T-helper 22 cell (primary cell): ENCODE results near the gene PIGP.
"Not testable (repeated sequence)": the region's sequence is repeated elsewhere in the genome, so short reads cannot be mapped to it uniquely, and the experiment has no call there.

Experiments used
- DNase-seq: peaks from one replicate; pipeline ENCODE4 v3.0.0-alpha.2; 2020; ENCODE audit warnings: low read depth

The PIGP gene

DNA sequence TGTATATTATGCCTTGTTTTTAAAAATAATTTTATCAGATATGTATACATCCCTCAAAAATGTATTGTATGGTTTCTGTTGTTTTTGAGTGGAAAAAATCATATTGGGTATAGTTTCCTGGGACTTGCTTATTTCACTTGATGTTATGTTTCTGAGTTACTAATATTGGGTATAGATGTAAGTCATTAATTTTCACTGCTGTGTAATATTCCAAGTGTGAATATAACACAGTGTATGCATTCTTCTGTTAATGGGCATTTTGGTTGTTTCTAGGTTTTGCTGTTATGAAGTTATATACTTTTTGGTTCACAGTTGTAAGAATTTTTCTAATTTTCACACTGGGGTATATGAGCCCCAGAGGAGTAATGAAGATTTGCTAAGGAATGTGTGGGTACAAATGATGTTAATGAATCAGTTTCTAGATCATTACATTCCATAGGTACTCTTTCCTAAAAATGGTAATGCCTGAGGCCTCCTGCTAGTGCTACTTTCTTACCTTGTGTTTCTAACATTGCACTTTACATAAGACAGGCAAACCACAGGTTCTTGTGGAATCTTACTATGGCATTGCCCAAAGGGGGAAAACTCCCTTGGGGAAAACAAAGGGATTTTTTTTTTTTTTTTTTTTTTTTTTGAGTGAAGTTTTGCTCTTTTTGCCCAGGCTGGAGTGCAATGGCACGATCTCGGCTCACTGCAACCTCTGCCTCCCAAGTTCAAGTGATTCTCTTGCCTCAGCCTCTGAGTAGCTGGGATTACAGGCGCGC, 3.4 kb upstream of the PIGP start:
- DNase-seq: no peak

DNA sequence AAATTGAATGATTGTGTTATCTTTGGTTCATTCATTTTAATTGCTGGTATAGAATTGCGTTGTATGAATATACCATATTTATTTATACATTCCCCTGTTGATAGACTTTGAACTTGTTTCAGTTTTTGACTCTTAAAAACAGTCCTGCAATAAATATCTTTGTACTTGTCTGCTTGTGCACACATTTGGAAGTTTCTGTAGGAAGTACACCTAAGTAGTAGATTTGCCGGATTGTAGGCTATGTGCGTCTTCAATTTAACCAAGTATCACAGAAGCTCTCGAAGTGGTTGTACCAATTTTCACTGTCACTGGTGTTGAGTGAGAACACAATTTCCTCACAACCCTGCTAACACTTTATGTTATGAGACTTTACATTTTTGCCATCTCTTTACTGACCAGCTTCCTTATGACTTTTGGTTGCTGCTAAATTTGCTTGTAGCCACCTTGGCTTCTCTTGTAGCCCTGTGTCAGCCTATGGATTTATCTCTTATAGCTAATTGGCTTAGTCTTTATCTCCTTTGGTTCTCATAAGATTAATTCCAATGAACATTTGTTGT, 2.4 kb upstream of the PIGP start:
- DNase-seq: no peak

DNA sequence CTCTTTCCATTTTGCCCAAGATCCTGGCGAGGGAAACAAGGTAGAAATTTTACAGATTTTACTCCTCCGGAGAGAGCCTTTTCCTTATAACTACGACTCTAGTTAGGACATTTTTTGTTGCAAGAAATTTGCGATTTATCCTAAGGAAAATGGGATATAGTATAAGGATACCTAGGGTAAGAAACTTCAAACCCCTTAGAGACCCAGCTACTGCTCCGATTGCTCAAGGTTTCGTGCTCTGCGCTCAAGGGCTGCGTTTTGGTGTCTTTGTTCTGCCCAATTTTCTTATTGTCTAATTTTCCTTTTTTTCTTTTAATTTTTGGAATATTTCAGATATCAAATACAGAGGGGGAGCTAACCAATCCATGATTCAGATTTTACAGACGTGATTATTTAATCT, 1.7 kb upstream of the PIGP start:
- no peak for DNase-seq

DNA sequence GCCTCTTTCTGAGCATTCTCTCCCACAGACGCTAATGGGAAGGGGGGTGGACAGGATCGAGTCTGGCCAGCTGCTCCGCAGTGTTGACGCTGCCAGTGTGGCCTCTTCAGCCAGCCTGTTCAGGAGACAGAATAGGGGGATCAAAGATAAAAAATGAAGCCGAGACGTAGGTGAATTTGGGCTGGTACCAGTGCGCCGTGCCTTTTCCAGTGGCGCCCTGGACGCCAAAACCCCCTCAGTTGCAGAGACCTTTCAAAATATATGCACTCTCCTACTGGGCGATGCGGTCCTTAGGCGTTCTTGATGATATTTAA, 1.3 kb upstream of the PIGP start:
- DNase-seq: no peak

DNA sequence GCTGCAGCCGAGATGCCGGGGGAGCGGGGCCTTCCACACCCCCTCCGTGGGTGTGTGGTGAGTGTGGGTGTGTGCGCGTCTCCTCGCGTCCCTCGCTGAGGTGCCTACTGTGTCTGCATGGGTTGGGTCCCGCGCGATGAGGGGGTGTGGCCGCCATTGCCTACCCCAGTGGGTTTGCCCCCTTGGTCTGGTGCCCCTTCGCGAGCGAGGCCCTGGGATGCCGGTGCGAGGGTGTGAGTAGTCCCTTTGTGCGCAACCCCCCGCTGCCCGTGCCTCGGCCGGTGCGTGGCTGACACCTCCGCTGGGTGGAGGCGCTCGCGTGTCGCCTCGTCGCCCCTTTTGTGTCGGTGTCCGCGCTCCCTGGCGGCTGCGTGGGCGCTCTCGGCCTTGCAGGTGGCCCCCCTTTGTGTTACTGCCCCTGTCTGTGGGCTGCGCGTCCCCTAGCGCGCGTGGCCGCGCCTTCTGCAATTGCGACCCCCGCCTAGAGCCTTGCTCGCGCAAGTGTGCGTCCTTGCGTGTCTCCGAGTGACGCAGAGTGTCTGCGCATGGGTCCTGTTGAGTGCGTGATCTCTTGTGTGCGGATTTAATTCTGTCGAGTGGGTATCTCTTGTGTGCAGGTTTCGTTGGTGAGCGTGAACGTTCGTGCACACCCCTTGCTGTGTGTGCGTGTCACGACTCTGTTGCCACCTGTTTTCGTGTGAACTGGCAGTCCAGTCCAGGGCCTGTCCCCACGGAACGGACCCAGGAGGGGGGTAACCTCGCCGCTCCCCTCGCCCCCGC, 736 bp upstream of the PIGP start:
- no peak for DNase-seq

DNA sequence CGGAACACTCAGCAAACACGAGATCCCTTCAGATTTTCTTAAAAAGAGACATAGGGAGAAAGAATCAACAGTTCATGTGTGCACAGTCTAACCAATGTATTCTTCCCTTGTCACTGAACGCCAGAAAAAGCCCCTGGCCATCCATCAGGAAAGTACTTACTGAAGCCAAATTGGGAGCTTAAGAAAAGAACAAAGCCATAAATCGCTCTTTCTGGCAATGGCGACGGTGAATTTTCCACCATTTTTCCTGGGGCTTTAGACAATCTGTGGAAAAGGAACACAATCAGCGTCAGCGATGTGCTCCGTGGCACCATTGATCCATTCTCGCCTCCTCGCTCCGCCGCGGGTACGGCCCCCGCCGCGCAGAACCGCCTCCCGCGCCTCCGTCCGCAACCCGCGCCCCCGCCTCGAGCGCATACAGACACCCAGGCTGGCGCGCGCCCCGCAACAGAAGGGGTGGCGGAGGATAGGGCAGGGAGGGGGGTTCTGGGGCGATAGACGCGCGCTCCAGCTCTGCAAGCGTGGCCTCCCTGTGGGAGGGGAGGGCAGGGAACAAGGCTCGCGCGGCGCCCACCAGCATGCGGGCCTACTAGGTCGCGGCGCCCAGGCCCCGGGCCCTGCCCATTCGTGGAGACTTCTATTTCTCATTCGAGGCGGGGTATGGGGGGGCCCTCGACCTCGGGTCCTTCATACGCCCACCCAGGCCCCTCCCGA, 440 bp downstream of the PIGP start:
- peak; percentile 64 for DNase-seq

DNA sequence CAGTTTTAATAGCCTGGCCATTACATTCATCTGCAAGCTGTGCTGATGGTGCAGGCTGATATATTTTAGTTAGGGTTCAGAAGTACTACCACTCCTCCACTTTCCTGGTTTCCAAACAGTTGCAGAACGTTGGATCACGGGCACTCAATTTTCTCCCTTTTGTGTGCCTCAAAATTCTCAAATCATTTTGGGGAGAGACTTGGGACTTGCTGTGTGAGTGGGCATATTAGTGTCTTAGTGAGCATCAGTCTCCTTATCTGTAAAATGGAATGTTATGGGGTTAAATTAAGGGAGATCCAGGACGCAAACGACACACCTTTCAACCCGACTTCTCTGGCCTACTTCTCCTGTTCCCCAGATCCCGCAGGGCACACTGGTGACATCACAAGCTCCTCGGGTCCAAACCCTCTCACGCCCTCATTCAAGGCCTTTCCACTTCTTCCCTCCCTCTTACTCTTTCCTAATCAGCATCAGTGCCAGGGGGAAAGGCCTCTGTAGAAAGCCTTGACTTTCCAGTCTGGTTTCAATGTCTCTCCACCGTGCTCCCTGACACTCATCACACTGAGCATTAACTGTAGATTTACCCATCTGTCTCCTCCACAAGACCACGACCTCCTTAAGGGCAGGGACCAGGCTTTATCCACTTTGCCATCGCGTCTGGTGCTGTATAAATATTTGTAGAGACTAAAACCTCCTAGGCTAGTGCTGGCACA, 1.2 kb downstream of the PIGP start:
- DNase-seq: no peak

DNA sequence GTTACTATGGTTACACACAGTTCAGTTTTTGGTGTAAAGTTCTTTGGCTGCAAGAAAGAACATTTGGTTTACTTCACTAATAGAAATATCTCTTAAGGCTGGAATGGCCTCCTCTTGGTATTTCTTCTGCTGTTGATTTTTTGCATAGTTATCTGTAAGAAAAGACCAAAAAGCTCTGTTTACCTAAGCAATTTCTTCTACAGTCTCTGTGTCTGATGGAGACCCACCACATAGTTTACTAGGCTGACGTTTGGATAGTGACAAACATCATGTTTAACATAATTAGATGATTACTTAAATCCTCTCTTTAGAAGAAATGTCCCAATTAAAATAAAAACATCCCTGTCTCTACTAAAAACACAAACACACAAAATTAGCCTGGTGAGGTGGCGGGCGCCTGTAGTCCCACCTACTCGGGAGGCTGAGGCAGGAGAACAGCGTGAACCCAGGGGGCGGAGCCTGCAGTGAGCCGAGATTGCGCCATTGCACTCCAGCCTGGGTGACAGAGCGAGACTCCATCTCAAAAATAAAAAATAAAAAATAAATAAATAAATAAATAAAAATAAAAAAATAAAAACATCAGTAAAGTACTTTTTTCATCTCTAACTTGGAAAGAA, 7.2 kb downstream of the PIGP start:
- no peak for DNase-seq

DNA sequence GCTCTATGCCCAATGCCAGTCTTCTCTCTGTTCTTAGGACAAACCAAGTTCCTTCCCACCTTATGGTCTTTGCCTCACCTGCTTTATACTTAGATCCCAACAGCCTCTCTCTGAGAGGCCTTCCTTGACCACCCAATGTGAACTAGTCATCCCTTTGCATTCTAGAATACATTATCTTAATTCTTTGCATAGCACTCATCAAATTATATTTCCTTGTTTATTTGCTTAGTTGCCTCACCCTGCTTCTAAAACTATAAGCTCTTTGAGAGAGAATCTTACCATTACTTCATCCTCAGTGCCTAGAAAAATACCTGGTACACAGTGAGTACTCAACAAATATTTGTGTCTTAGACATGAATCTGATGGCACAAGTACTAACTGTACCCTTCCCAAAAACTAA, 8.0 kb downstream of the PIGP start:
- no peak for DNase-seq

DNA sequence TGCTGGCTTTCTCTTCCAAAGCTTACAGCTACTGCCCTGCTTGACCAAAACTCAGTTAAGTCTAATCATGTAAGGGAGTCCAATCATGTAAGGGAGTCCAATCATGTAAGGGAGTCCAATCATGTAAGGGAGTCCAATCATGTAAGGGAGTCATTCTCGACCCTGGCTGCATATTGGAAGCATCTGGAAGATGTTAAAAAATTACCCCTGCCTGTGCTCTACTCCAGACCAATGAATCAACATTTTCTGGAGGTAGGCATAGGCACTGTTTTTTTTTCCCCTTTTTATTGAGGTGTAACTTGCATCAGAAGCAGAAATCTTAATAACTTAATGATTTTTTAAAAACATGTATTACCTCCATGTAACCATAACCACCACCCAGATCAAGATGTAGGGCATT, 9.4 kb downstream of the PIGP start:
- no peak for DNase-seq

DNA sequence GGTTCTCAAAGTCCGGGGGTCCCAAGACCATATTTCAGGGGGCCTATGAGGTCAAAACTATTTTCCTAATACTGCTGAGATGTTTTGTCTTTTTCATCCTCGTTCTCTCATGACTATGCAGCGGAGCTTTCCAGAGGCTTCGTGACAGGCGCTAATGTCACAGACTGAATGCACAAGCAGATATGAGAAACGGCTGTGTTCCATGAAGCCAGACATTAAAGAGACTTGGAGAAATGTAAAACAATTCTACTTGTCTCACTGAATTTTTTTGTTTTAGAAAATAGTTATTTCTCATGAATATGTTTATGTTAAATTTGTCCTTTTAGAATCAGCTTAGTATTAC, 10.3 kb downstream of the PIGP start:
- no peak for DNase-seq

DNA sequence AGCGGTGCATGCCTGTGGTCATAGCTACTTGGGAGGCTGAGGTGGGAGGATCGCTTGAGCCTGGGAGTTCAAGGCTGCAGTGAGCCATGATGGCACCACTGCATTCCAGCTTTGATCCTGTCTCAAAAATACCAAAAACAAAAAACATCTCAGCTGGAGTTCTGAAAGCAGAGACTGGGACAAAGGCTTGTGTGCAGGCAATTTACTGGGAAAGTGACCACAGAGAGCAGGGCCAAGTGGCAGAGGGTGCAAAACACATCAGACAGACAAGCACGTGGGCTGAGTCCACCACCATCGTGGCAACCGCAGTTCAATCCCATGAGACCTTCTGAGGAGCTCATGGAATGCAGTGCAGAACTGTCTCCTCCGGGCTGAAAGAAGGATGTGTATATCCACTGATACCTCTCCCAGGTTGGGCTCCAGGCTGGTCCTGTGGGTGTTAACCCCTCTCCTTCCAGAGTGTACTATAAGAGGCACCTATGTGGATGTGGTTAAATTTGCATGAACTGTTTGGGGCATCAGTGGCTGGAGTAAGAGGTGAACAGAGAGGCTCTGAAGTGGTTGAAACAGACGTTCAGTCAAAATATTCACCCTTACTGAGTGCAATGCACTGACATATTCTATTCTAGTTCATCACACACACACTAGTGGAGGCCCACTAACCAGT, 10.8 kb downstream of the PIGP start:
- DNase-seq: no peak

DNA sequence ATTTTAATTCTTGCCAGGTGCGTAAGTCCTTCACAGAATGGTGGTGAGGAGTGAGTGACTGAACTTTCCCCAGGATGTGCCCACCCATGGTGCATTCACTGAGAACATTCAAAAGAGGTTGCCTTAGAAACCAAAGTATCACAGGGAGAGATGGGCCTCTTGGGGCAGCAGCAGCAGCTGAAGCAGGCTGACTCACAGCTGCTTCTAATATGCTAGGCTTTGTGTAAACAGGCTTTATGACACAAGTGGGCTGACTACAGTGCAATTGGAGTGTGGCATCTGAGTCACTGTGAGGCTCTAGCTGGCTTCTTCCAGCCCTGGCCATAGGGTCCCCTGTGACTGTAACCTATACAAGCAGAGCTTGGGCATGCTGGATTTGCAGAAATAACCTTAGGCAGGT, 12.6 kb downstream of the PIGP start:
- no peak for DNase-seq

DNA sequence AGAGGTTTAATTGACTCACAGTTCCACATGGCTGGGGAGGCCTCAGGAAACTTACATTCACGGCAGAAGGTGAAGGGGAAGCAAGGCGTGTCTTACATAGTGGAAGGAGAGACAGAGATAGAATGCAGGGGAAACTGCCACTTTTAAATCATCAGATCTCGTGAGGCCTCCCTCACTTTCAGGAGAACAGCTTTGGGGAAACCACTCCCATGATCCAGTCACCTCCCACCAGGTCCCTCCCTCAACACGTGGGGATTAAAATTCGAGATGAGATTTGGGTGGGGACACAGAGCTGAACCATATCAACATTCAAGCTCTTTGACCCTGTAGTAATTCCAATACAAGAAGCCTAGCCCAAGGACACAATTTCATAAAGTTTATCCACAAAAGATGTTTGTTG, 13.7 kb downstream of the PIGP start:
- DNase-seq: no peak

DNA sequence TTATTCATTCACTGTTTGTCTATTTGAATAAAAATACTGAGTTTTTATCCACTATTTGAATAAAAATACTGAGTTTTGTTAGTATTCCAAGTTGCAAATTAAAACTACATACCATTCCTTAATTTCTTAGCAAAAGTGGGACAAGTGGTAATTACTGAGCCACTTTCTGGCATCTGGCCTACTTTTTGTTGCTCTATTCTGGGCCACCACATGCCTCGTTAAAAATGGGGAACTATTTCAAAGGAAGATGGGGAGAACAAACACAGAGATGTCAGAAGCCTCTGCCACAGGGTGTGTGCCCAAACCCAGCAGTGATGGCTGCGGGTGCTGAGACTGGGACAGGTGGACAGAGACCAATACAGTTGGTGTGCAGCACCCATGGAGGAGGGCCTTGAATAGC, 14.6 kb downstream of the PIGP start:
- DNase-seq: no peak

DNA sequence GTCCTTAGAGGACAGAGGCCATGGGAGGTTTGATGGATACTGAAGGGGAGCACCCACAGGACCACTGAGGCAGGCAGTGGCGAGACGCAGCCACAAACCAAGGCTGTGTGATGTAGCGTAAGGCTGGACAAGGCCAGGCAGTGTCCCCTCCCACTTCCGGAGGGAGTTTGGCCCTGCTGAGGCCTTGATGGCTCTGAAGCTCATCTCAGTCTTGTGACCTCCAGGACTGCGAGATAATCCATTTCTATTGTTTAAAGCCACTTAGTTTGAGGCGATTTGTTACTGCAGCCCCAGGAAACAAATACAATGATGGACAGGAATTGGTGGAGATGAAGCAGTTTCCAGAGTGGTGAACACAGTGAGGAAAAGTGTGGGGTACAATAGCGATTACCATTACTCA, 15.3 kb downstream of the PIGP start:
- no peak for DNase-seq

DNA sequence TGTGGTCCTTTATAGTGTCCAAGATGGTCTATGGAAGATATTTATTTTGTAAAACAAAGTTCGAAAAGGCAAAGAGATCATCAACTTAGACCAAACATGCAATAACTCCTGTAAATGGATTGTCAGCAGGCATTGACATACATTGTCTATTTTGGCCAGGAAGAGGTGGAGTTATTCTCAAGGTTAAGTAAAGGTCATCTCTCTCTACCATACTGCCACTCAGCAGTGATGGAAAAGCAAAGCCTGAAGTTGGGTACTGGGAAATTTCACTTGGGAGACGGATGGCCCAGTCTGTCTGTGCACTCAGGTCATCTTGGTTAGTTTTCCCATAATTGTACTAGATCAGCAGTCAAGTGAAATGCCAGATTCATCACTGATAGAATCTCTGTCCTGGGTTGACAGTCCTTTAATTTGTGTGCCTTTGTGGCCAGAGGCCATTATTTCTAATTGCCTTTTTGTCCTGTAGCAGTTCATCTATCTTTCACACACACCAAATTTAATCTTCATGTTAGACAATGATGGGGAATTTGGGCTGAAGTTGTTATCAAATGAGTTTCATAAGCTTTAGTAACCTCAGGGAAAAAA, 17.5 kb downstream of the PIGP start:
- no peak for DNase-seq

DNA sequence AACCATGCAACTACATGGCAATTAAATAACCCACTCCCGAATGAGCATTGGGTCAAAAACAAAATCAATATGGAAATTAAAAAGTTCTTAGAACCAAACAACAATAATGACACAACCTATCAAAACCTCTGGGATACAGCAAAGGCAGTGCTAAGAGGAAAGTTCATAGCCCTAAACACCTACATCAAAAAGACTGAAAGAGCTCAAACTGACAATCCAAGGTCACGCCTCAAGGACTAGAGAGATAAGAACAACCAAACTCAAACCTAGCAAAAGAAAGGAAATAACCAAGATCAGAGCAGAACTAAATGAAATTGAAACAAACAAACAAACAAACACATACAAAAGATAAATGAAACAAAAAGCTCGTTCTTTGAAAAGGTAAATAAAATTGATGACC, 23.1 kb downstream of the PIGP start:
- not testable (repeated sequence) for DNase-seq

DNA sequence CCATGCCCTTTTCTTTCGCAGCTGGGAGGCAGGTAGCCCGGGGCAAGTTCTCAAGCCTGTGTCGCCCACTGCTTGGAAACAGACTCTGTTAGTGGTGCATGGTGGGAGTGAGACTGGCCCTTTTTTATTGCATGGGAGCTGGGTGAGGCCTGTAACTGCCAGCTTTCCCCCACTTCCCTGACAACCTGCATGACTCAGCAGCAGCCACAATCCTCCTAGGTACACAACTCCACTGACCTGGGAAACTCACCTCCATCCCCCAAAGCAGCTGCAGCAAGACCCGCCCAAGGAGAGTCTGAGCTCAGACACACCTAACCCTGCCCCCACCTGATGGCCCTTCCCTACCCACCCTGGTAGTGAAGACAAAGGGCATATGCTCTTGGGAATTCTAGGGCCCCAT, 25.8 kb downstream of the PIGP start:
- DNase-seq: no peak

DNA sequence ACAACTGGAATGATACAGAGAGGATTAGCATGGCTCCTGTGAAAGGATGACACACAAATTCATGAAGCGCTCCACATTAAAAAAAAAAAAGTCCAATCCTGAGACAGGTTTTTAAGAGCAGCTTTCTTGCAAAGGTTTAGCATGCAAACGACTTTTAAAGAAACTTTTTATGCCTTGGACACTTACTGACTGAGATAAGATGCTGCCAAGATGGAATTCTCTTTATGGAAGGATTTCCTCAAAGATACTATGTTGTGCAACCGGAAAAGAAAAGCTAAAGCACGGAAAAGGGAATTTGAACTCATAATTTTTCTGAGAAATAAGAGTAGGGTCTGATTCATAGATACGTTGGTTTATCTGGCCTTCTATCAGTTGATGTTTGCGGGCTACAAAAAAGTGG, 27.3 kb downstream of the PIGP start:
- no peak for DNase-seq

DNA sequence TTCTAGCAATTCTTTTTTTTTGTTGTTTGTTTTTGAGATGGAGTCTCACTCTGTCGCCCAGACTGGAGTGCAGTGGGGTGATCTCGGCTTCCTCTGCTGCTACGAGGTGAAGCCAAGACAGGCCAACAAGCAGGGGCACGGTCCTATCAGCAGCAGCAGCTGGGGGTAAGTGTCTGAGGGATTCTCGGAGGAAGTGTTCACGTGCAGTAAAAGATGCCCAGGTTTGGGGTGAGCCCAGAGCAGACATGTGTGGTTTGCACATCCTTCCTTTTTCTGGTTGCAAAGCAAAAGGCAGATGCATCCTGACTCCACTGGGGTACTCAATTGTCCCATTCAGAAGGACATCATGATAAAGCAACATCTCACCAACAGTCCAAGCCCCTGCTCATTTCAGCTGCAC, 27.7 kb downstream of the PIGP start:
- DNase-seq: no peak
